Activated CD8-positive, alpha-beta memory T cell treated with anti-CD3 and anti-CD28 coated beads, Interleukin-2, amount 50 U/mL, for 1 hour (primary cell): Measurements from ENCODE around the gene ARMC9.
A peak's percentile ranks its signal among the peaks of the same experiment; 100 is the strongest.

Experiments used
- DNase-seq: peaks from one replicate; pipeline ENCODE4 v3.0.0-alpha.2; 2020; ENCODE audit errors: extremely low read depth

The ARMC9 gene

GRCh38 chr2:231201475-231201814 lies 3.0 kb downstream of the ARMC9 start:
- no peak for DNase-seq

GRCh38 chr2:231203087-231203486 lies 4.7 kb downstream of the ARMC9 start:
- no peak for DNase-seq

- DNase-seq, result no peak
Observed at GRCh38 chr2:231204146-231204545, 5.7 kb downstream of the ARMC9 start.

GRCh38 chr2:231204581-231204980 lies 6.2 kb downstream of the ARMC9 start:
- no peak for DNase-seq

- no peak for DNase-seq
Observed at GRCh38 chr2:231207734-231208133, 9.3 kb downstream of the ARMC9 start.

GRCh38 chr2:231210782-231211181 lies 12.4 kb downstream of the ARMC9 start:
- no peak for DNase-seq

- no peak for DNase-seq
Observed at GRCh38 chr2:231211486-231211885, 13.1 kb downstream of the ARMC9 start.

- DNase-seq, result no peak
Observed at GRCh38 chr2:231212329-231212845, 14.0 kb downstream of the ARMC9 start.

GRCh38 chr2:231213931-231214642 lies 15.7 kb downstream of the ARMC9 start:
- no peak for DNase-seq

GRCh38 chr2:231218366-231218765 lies 19.9 kb downstream of the ARMC9 start:
- no peak for DNase-seq

- DNase-seq, result no peak
Observed at GRCh38 chr2:231219289-231219688, 20.9 kb downstream of the ARMC9 start.

GRCh38 chr2:231221761-231222160 lies 23.3 kb downstream of the ARMC9 start:
- DNase-seq, result no peak

GRCh38 chr2:231222318-231223000 lies 24.0 kb downstream of the ARMC9 start:
- no peak for DNase-seq

- no peak for DNase-seq
Observed at GRCh38 chr2:231223001-231223375, 24.6 kb downstream of the ARMC9 start.

GRCh38 chr2:231223458-231223976 lies 25.1 kb downstream of the ARMC9 start:
- DNase-seq, result no peak

- DNase-seq, result peak; percentile 4
Observed at GRCh38 chr2:231227310-231228162, 29.1 kb downstream of the ARMC9 start.

GRCh38 chr2:231228223-231228622 lies 29.8 kb downstream of the ARMC9 start:
- DNase-seq, result no peak

- no peak for DNase-seq
Observed at GRCh38 chr2:231228974-231229529, 30.6 kb downstream of the ARMC9 start.

GRCh38 chr2:231235217-231235616 lies 36.8 kb downstream of the ARMC9 start:
- no peak for DNase-seq

GRCh38 chr2:231238689-231239088 lies 40.3 kb downstream of the ARMC9 start:
- no peak for DNase-seq

GRCh38 chr2:231239751-231240150 lies 41.3 kb downstream of the ARMC9 start:
- DNase-seq, result no peak
